Endothelial cell of hepatic sinusoid (primary cell): ENCODE results near the gene CPEB1.
"Not testable (repeated sequence)": the region's sequence is repeated elsewhere in the genome, so short reads cannot be mapped to it uniquely, and the experiment has no call there.

ENCODE experiments used
- in situ Hi-C: cut with HindIII; loops from 2 replicates; pipeline ENCODE4 v1.10.0; 2017; ENCODE audit warnings: low sequenced_read_pairs

CPEB1 gene

DNA sequence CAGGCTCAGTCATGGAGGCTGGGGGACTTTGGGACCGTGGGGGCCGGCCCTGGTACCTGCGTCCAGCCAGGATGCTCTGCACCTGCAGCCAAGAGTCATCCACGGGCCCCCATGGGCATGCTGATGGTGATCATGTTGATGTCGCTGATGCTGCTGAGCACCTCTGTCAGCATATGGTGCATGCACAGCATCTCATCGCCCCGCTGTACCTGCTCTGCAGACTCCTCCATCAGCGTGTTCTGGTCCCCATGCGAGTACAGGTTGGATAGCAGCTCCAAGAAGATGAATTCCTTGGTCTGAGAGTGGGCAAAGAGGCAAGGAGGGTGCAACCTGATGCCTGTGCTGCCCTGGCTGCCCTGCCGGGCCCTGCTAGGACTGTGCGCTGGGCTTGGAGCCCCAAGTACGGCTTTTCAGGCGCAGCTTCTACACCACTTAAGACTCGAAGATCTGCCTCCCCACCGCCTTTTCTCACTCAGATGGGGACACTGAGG lies 114.1 kb downstream of the CPEB1 start:
- in situ Hi-C loops: loop anchor here (25.0 kb wide), 5 partner anchors 154 to 829 kb away; partner anchors contain the start of gene MEX3B

DNA sequence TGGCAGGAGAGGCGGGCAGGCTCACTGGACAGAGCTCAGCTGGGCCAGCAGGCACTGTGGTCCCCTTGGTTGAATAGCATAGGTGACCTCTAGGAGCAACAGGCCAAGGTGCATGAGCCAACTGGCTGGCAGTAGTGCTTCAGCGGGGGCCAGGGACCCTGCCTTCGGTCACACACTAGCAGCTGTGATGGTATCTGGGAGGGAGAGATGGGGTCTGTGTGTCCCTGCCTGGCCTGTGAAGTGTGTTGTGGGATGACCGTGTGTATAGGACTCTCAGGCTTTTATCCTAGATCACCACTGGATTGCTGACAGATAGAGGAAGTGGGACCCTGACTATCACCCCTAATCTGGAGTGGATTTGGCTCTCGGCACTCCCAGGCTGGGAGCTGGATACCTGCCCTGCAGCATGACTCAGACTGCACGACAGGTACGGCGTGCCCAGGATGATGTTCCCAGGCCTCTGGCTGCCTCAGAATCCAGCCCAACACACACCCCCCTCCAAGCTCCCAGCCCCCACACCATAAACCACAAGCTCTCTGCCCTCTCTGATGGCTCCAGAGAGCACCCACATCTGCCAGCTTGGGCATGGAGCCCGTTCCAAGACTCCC lies 114.7 kb downstream of the CPEB1 start:
- in situ Hi-C loops: loop anchor here (25.0 kb wide), 5 partner anchors 155 to 830 kb away; partner anchors contain the start of gene MEX3B

GRCh38 chr15:82531496-82532382 lies 115.4 kb downstream of the CPEB1 start:
- in situ Hi-C loops: loop anchor here (25.0 kb wide), 5 partner anchors 156 to 831 kb away; partner anchors contain the start of gene MEX3B

DNA sequence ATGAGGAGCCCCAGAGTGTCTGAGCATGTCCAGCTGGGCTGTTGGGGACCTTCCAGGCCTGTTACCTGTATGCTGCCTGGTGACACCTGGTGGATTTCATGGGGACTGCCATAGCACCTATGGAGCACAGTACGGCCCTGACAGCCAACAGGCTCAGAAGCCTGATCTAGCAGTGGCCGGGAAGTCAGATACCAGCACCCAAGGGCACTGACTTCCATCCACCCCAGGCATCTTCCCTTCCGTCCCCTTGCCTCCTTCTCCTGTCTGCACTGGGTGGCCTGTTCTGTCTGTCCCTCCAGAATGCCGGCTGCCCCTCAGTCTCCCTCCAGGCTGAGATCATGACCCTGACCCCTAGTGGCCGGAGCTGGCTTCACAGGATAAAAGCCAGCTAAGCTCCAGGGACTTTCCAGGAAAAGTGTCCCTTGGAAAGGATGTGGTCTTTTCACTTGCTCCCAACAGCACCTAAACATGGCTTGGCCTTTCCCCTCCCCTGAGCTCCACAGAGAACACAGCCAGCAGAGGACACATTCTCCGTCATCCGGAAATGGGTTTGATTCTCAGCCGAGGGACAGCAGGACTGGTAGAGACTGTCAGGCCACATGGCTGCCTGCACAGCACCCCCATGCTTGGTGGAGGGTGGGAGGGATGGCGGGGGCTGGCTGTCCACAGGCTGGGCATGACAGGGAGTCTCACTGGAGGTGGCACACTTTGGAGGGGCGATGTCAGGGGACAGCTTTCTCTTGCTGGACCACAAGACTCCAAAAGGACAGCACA lies 116.4 kb downstream of the CPEB1 start:
- in situ Hi-C loops: loop anchor here (25.0 kb wide), 5 partner anchors 157 to 832 kb away; partner anchors contain the start of gene MEX3B

- in situ Hi-C loops: loop anchor here (25.0 kb wide), 5 partner anchors 157 to 832 kb away; partner anchors contain the start of gene MEX3B
Observed at GRCh38 chr15:82530006-82530405, 117.2 kb downstream of the CPEB1 start.

DNA sequence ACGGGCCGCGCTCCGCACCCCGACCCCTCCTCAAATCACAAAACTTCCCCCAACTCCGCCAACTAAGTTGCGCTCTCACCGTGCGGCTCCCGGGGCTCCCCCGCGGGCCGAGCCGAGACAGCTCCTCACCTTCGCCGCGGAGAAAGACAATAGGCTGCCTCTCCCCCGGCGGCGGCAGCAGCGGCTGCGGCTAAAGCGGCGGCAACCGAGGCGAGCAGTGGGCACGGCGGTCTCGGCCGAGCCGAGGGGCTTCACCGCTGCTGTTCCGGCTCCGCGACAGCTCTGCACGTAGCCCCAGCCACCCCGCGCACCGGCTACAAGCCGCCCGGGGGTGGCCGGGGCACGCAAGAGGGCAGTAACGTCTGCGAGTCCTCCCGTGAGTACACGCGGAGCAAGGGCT lies 133.6 kb downstream of the CPEB1 start:
- in situ Hi-C loops: not testable (repeated sequence)

DNA sequence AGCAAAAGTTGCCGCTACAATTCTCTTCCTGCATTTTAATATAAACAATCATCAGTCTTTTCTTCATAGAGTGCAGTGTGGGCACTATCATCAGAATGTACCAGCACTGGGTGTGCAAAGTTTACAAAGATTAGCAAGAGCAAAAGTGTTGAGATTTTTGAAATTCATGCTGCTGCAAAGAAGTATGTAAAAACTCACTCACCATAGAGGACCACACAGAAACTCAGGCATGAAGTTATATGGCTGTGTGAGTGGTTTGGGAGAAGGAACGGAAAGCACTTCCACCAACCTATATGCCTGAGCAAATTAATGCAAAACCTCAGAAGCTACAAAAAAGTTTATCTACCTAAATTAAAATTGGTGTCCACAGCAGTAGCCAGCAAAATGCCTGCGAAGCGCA lies 139.5 kb downstream of the CPEB1 start:
- in situ Hi-C loops: not testable (repeated sequence)

DNA sequence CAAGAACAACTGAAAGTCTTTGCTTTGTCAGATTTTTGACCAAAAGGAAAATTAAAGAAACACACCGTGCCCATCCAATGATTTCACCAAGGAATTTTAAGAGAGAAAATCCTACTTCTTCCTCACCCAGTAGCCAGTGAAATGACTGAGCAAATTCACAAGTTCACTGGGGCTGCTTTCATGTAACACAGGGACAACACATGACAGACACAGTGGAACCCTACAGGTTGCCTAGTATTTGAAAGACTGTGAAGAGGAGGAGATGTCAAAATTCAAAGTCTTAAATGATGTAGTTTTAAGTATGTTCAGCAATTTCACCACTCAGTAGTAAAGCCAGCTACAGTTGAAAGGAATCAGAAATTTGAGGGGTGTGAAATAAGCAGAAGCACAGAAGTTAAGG lies 140.1 kb downstream of the CPEB1 start:
- in situ Hi-C loops: not testable (repeated sequence)

DNA sequence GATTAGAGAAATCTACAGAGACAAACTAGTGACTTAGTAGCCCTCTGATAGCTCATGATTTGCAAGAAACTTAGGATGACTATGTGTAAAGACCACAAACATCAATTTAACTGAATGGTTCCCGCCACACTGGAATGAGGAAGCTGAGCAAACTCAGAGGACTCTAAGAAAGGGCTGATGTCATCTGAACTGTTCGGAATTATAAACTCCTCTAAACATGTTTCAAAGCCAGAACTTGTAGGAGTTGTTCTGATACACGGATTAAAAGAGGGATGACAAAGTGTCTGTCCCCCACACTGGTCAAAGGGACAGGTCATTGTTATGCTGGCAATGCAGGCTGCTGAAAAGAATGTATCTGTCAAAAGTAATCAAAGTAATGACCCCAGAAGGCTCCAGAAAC lies 141.3 kb downstream of the CPEB1 start:
- in situ Hi-C loops: not testable (repeated sequence)

DNA sequence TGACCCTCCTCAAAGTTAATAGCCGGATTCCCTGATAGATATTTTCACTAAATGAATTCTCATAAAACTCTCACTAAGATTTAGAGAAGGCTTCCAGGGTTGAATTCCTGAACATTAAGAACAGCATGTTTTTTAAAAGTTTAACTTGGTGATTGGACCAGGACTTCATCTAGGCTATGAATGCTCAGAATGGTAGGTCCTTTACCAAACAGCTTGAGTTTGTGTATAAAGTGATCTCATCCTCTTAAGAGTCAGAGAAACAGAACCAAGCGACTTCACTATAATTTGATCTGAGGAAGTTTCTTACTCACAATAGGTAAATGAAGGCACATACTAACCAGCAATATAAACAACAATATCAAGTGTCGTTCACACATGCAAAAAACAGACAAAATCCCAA lies 143.1 kb downstream of the CPEB1 start:
- in situ Hi-C loops: not testable (repeated sequence)

GRCh38 chr15:82502700-82503339 lies 144.3 kb downstream of the CPEB1 start:
- in situ Hi-C loops: not testable (repeated sequence)

DNA sequence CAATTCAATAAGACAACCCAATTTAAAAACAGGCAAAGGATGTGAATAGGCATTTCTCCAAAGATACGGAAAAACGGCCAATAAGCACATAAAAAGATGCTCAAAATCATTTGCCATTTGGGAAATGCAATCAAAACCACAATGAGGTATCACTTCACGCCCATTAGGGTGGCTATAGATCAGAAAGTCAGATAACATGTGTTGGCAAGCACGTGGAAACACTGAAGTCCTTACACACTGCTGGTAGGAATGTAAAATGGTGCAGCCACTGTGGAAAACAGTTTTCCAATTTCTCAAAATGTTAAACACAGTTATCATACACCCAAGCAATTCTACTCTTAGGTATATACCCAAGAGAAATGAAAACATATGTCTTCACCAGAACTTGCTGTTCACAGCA lies 146.4 kb downstream of the CPEB1 start:
- in situ Hi-C loops: not testable (repeated sequence)

GRCh38 chr15:82497978-82498377 lies 149.2 kb downstream of the CPEB1 start:
- in situ Hi-C loops: not testable (repeated sequence)
